ENCODE data around the gene MGRN1. TPM values are rescaled to one million over a fixed set of nuclear protein-coding genes. Genes with fewer than 3 reads are reported as not detected.
A peak's percentile ranks its signal among the peaks of the same experiment; 100 is the strongest.

MGRN1 gene
- total and polyA plus RNA-seq, 2 of the 13 experiments (the other 11 are each of a cell fraction or from before 2014, with no cell fraction given) = 11.9 to 12.6 TPM

DNA sequence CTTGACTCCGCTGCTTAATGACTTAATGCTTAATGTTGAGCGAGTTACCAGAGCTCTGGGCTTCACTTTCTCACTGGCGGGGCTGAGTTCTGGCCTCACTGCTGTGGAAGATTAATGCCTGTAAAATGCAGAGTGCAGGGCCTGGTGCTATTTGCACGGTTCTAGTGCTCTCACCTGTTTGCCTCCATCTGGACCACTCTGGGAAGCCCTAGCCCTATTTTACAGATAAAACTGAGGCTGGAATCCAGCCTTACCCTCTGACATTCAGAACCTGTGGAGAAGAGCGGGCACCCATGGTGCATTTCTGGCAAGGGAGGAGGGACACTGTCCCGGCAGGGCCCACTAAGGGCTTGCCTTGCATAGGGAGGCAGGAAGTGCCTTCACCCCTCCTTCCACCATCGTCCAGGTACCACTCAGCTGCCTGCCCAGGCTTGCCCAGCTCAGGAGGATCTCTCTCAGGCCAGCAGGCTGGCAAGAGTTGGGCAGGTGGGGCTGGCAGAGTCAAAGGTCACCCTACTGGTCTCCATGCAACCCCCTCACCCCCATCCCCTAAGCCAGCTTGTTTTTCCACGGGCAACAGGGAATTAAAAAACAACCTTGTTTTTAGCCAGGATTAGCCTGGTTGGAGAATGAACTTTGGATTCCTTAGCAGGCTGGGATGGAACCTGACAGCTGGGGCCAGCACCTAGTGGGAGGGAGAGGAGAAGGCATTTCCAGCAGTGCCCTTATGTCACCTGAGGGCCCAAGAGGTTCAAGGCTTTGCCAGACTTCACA is 5.8 kb upstream of the MGRN1 start (continued):
- TF ChIP-seq, protein P1, sequence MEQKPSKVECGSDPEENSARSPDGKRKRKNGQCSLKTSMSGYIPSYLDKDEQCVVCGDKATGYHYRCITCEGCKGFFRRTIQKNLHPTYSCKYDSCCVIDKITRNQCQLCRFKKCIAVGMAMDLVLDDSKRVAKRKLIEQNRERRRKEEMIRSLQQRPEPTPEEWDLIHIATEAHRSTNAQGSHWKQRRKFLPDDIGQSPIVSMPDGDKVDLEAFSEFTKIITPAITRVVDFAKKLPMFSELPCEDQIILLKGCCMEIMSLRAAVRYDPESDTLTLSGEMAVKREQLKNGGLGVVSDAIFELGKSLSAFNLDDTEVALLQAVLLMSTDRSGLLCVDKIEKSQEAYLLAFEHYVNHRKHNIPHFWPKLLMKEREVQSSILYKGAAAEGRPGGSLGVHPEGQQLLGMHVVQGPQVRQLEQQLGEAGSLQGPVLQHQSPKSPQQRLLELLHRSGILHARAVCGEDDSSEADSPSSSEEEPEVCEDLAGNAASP (CRISPR knock-in tag; IDR thresholded peaks at IDR 0.05; ENCODE audit: borderline replicate concordance) = peak; percentile 58; the same call in 1 of the 2 replicates
- TF ChIP-seq, protein P2, sequence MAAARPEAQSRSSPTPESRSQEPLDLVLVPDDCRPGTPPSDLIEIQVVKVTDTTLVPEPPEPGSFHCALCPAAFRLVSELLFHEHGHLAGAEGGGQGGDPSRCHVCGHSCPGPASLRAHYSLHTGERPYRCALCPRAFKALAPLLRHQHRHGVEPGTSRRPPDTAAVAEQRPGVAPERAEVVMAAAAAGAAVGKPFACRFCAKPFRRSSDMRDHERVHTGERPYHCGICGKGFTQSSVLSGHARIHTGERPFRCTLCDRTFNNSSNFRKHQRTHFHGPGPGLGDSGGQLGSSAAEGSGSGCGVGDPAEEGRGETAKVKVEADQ (CRISPR knock-in tag; IDR thresholded peaks at IDR 0.05; ENCODE audit: borderline replicate concordance) = no peak
- TF ChIP-seq TOE1 (CRISPR knock-in tag; IDR thresholded peaks at IDR 0.05) (no peak), FOSL2 (CRISPR knock-in tag; IDR thresholded peaks at IDR 0.05) (0 out of 2 replicates have a peak, but pooled peaks have one; percentile 3), ZNF841 (CRISPR knock-in tag; IDR thresholded peaks at IDR 0.05; ENCODE audit: borderline replicate concordance) (no peak), ZNF17 (CRISPR knock-in tag; IDR thresholded peaks at IDR 0.05) (no peak), ZNF550 (CRISPR knock-in tag; IDR thresholded peaks at IDR 0.05; ENCODE audit: borderline replicate concordance) (no peak), STAT5B (CRISPR knock-in tag; IDR thresholded peaks at IDR 0.05) (no peak), IKZF1 (IDR thresholded peaks at IDR 0.05) (no peak), ZFP37 (CRISPR knock-in tag; IDR thresholded peaks at IDR 0.05; ENCODE audit: borderline replicate concordance) (0 out of 2 replicates have a peak, but pooled peaks have one; percentile 30), MEIS2 (CRISPR knock-in tag; IDR thresholded peaks at IDR 0.05) (no peak; the same call in 1 of the 2 replicates)
- TF ChIP-seq, protein P3, sequence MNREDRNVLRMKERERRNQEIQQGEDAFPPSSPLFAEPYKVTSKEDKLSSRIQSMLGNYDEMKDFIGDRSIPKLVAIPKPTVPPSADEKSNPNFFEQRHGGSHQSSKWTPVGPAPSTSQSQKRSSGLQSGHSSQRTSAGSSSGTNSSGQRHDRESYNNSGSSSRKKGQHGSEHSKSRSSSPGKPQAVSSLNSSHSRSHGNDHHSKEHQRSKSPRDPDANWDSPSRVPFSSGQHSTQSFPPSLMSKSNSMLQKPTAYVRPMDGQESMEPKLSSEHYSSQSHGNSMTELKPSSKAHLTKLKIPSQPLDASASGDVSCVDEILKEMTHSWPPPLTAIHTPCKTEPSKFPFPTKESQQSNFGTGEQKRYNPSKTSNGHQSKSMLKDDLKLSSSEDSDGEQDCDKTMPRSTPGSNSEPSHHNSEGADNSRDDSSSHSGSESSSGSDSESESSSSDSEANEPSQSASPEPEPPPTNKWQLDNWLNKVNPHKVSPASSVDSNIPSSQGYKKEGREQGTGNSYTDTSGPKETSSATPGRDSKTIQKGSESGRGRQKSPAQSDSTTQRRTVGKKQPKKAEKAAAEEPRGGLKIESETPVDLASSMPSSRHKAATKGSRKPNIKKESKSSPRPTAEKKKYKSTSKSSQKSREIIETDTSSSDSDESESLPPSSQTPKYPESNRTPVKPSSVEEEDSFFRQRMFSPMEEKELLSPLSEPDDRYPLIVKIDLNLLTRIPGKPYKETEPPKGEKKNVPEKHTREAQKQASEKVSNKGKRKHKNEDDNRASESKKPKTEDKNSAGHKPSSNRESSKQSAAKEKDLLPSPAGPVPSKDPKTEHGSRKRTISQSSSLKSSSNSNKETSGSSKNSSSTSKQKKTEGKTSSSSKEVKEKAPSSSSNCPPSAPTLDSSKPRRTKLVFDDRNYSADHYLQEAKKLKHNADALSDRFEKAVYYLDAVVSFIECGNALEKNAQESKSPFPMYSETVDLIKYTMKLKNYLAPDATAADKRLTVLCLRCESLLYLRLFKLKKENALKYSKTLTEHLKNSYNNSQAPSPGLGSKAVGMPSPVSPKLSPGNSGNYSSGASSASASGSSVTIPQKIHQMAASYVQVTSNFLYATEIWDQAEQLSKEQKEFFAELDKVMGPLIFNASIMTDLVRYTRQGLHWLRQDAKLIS (CRISPR knock-in tag; IDR thresholded peaks at IDR 0.05) = no peak
- TF ChIP-seq, protein P4, sequence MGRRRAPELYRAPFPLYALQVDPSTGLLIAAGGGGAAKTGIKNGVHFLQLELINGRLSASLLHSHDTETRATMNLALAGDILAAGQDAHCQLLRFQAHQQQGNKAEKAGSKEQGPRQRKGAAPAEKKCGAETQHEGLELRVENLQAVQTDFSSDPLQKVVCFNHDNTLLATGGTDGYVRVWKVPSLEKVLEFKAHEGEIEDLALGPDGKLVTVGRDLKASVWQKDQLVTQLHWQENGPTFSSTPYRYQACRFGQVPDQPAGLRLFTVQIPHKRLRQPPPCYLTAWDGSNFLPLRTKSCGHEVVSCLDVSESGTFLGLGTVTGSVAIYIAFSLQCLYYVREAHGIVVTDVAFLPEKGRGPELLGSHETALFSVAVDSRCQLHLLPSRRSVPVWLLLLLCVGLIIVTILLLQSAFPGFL (CRISPR knock-in tag; IDR thresholded peaks at IDR 0.05) = no peak
- TF ChIP-seq, protein P5, sequence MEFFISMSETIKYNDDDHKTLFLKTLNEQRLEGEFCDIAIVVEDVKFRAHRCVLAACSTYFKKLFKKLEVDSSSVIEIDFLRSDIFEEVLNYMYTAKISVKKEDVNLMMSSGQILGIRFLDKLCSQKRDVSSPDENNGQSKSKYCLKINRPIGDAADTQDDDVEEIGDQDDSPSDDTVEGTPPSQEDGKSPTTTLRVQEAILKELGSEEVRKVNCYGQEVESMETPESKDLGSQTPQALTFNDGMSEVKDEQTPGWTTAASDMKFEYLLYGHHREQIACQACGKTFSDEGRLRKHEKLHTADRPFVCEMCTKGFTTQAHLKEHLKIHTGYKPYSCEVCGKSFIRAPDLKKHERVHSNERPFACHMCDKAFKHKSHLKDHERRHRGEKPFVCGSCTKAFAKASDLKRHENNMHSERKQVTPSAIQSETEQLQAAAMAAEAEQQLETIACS (CRISPR knock-in tag; IDR thresholded peaks at IDR 0.05) = no peak
- TF ChIP-seq, protein P6, sequence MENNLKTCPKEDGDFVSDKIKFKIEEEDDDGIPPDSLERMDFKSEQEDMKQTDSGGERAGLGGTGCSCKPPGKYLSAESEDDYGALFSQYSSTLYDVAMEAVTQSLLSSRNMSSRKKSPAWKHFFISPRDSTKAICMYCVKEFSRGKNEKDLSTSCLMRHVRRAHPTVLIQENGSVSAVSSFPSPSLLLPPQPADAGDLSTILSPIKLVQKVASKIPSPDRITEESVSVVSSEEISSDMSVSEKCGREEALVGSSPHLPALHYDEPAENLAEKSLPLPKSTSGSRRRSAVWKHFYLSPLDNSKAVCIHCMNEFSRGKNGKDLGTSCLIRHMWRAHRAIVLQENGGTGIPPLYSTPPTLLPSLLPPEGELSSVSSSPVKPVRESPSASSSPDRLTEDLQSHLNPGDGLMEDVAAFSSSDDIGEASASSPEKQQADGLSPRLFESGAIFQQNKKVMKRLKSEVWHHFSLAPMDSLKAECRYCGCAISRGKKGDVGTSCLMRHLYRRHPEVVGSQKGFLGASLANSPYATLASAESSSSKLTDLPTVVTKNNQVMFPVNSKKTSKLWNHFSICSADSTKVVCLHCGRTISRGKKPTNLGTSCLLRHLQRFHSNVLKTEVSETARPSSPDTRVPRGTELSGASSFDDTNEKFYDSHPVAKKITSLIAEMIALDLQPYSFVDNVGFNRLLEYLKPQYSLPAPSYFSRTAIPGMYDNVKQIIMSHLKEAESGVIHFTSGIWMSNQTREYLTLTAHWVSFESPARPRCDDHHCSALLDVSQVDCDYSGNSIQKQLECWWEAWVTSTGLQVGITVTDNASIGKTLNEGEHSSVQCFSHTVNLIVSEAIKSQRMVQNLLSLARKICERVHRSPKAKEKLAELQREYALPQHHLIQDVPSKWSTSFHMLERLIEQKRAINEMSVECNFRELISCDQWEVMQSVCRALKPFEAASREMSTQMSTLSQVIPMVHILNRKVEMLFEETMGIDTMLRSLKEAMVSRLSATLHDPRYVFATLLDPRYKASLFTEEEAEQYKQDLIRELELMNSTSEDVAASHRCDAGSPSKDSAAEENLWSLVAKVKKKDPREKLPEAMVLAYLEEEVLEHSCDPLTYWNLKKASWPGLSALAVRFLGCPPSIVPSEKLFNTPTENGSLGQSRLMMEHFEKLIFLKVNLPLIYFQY (CRISPR knock-in tag; IDR thresholded peaks at IDR 0.05; ENCODE audit: borderline replicate concordance) = no peak

Data from HepG2 (cell line).